Adrenal gland (tissue), 12 donors: ENCODE results near the gene LIM2. TPM values are rescaled to one million over a fixed set of nuclear protein-coding genes. Genes with fewer than 3 reads are reported as not detected.

Experiments used
- DNase-seq, 7 donors: peaks; one replicate each; pipeline ENCODE4 v3.0.0-alpha.2; 2019 to 2020
- H3K27ac ChIP-seq, 5 donors: fragments of 200-600 bp; sonication (generic) in 4 of 5; 1 replicate in 3 of 5; 2 replicates in 2 of 5; pipeline versions ENCODE4 v1.5.1 to v1.8.0; 2016 to 2020; ENCODE audit warnings: mild to moderate bottlenecking in 1 of 5
- H3K27me3 ChIP-seq: fragments of 200-600 bp; 2 replicates; pipeline ENCODE4 v1.8.0; 2021
- H3K36me3 ChIP-seq, 2 donors: fragments of 200-600 bp; replicated peaks in 1 of 2; 1 replicate in 1 of 2; 2 replicates in 1 of 2; pipeline versions ENCODE4 v1.5.1 to v1.8.0; 2018 to 2022
- H3K4me1 ChIP-seq, 2 donors: fragments of 200-600 bp; replicated peaks in 1 of 2; 1 replicate in 1 of 2; 2 replicates in 1 of 2; pipeline versions ENCODE4 v1.5.1 to v1.8.0; 2018 to 2021
- H3K4me3 ChIP-seq, 4 donors: fragments of 200-600 bp; sonication (generic) in 3 of 4; one replicate each; pipeline ENCODE4 v1.5.1; 2016 to 2018
- H3K9me3 ChIP-seq, 3 donors: fragments of 200-600 bp; sonication (generic) in 1 of 3; replicated peaks in 1 of 3; 1 replicate in 2 of 3; 2 replicates in 1 of 3; pipeline versions ENCODE4 v1.5.1 to v1.8.0; 2016 to 2021
- POLR2A ChIP-seq, 2 donors: fragments of 450-650 bp; IDR thresholded peaks; one replicate each; pipeline ENCODE4 v1.6.1; 2017; ENCODE audit warnings: antibody characterized with exemption in 2 of 2, mild to moderate bottlenecking in 2 of 2, moderate library complexity in 1 of 2
- WGBS, 4 donors: extraction: QIAGEN DNeasy Blood & Tissue Kit in 2 of 4; methylation state at CpG; one replicate each; pipeline versions ENCODE4 v1.1.5 to v1.1.7; 2013 to 2017; 5-methylcytosine and 5-hydroxymethylcytosine counted together
- intact Hi-C, 2 donors: fragments of 100-400 bp; cut with DNase I; formaldehyde crosslinking; loops; one replicate each; pipeline versions ENCODE4 v1.14.1 to v1.15.0; 2022 to 2023
- polyA plus RNA-seq, 3 donors: library from polyadenylated mRNA; stranded (reverse); fragments of 200-250 nt in 2 of 3; fragments of 350-450 nt in 1 of 3; fragmentation: Illumina TruSeq in 1 of 3; extraction: RNeasy Lipid Tissue Mini Kit (QIAGEN cat#74804) in 1 of 3; gene quantifications; one replicate each; pipeline ENCODE4 v1.2.3, GENCODE V29; 2013 to 2014
- total RNA-seq, 9 donors: library from RNA; depleted of rRNA in 4 of 9; stranded (reverse); fragments of >200 nt in 4 of 9; fragments of 120-200 nt in 1 of 9; fragmentation: NEBNext Ultra II Directional in 1 of 9; extraction: Animal tissue kit (Norgen Biotek cat#: 25700) in 1 of 9; gene quantifications; one replicate each; pipeline versions ENCODE4 v1.1.0 to v1.2.4, GENCODE V29; 2013 to 2023
- TF ChIP-seq, protein P1 (sequence below), 6 experiments: fragments of 450-650 bp in 4 of 6; fragments of 200-600 bp in 2 of 6; sonication (generic) in 1 of 6; IDR thresholded peaks; 1 replicate in 5 of 6; 2 replicates in 1 of 6; pipeline versions ENCODE4 v1.5.1 to v1.8.0; 2016 to 2021; ENCODE audit warnings: antibody characterized with exemption in 6 of 6, mild to moderate bottlenecking in 2 of 6, moderate library complexity in 1 of 6
- donor health status: healthy with polysubstance abuse.
- donor health status: Bipolar disorder and iron deficiency.
- donor health status: DM: yes; HTN: yes; CAD: no.
- donor health status: DM: no; HTN: no; CAD: no.
- donor health status: DM: no; HTN: no; CAD: no.
- donor health status: DM: yes; HTN: yes; CAD: no.

The LIM2 gene
- total and polyA plus RNA-seq, 12 donors, result not detected

DNA sequence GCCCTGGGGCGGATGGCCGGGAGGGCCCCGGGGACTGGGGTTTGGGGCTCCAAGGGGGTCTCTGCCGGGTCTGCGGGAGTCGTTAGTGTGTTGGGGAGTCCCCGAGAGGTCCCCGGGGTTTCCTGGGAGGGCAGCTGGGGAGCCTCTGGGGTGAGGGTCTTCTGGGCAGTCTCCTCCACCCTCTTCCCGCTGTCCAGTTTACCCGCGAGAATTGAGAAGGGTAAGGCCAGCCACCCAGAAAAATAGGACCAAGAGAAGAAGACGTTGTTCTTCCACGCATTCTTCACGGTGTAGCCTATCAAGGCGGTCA lies 20.6 kb downstream of the LIM2 start:
- Histone ChIP-seq H3K4me1 (peaks cover 16 to 37% of the 10 kb centered on the region in 2 donors), H3K27ac (peak overlapping the region; percentile 42 to 97 (median 95)), H3K27me3 (no peaks in the 10 kb centered on the region), H3K4me3 (peak overlapping the region; percentile 3 to 78 (median 64)), H3K9me3 (no peaks in the 10 kb centered on the region), H3K36me3 (no peaks in the 10 kb centered on the region)
- no peak for DNase-seq
- intact Hi-C loops, result no loop called here
- 0 to 1% (median 0%) methylated on average over 3 to 15 of the region's 15 CpGs for WGBS, 4 donors
- TF ChIP-seq POLR2A (IDR thresholded peaks at IDR 0.05), result peak; percentile 66 to 97
- TF ChIP-seq, protein P1, sequence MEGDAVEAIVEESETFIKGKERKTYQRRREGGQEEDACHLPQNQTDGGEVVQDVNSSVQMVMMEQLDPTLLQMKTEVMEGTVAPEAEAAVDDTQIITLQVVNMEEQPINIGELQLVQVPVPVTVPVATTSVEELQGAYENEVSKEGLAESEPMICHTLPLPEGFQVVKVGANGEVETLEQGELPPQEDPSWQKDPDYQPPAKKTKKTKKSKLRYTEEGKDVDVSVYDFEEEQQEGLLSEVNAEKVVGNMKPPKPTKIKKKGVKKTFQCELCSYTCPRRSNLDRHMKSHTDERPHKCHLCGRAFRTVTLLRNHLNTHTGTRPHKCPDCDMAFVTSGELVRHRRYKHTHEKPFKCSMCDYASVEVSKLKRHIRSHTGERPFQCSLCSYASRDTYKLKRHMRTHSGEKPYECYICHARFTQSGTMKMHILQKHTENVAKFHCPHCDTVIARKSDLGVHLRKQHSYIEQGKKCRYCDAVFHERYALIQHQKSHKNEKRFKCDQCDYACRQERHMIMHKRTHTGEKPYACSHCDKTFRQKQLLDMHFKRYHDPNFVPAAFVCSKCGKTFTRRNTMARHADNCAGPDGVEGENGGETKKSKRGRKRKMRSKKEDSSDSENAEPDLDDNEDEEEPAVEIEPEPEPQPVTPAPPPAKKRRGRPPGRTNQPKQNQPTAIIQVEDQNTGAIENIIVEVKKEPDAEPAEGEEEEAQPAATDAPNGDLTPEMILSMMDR (IDR thresholded peaks at IDR 0.05), result no peak

DNA sequence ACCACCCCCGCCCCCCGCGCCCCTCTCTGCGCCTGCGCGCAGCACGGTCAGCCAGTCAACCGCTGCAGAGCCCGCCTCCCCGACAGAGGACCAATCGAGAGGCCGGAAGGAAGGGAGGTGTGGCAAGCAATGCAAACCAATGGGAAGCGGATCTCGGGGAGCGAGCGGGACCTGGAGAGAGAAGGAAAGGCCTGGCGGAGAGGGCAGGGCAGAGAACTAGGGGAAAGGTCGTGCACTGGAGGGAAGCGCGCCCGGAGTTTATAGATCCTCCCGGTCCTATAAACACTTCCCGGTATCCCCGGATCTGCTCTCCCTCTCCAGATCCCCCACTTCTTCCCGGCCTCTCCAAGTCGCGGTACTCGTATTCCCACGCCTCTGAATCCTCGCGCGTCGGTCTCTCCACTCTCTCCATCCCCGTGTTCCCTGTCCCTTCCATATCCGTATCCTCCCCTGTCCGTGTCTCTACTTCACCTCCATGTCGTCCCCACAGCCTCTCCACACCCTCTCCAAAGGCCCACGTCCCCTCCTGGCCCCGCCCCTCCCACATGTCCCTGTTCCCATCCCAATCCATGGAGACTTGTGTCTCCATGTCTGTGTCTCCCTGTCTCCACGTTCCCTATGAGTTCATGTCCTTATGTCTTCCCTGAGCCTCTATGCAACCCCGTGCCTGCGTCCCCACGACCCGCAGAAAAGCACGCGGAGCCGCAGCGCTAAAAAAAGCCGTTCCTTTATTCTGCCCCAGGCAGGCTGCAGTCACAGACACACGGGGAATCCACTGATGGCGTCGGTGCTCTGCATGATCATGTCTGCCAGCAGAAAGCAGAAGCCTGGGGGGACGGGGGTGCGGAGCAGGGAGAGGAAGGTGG lies 21.2 kb downstream of the LIM2 start:
- peak; percentile 98 to 100 (median 99) for DNase-seq
- intact Hi-C loops, result no loop called here
- H3K36me3 ChIP-seq, result no peaks in the 10 kb centered on the region
- H3K9me3 ChIP-seq, result no peaks in the 10 kb centered on the region
- H3K4me1 ChIP-seq, result peaks cover 16 to 38% of the 10 kb centered on the region in 2 donors
- TF ChIP-seq, protein P1 (IDR thresholded peaks at IDR 0.05), result no peak
- TF ChIP-seq POLR2A (IDR thresholded peaks at IDR 0.05), result peak in 1 of 2 donors; percentile 97
- WGBS, 4 donors, result 0 to 1% (median 0%) methylated on average over 49 to 54 of the region's 54 CpGs
- H3K4me3 ChIP-seq, result peak overlapping the region; percentile 3 to 78 (median 64)
- H3K27ac ChIP-seq, result peak overlapping the region; percentile 42 to 97 (median 95)
- H3K27me3 ChIP-seq, result no peaks in the 10 kb centered on the region

DNA sequence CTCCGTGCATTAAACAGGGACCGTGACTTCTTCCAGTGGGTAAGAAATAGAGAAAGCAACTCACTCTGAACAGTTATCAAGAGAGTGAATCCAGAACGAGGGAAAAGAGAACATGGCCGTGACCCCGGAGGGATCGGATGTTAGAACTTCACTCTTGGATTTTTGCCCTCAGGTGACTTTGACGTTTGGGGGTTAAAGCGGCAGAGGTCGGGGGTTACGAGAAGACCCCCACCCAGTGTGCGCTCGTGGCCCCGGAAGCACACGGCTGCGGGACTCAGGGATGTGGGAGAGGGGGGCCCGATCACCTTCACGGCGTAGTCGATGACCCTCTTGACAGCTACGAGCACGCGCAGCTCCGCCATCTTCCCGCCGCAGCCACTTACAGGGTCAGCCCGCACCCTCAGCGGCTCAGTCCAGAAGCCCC lies 21.8 kb downstream of the LIM2 start, which contains the start of gene ETFB:
Gene ETFB (minus strand): TSS at position 424 of the 424 bp plus-strand sequence. CDS start 62 bp downstream, at position 362.
- H3K27me3 ChIP-seq, result no peaks in the 10 kb centered on the region
- no peaks in the 10 kb centered on the region for H3K36me3 ChIP-seq
- 0 to 1% (median 0%) methylated on average over 15 to 27 of the region's 27 CpGs for WGBS, 4 donors
- intact Hi-C loops, result no loop called here
- H3K9me3 ChIP-seq, result no peaks in the 10 kb centered on the region
- H3K4me3 ChIP-seq, result peak within 1 kb of the TSS; percentile 3 to 78 (median 64)
- H3K4me1 ChIP-seq, result peaks cover 16 to 43% of the 10 kb centered on the region in 2 donors
- no peak for TF ChIP-seq POLR2A (IDR thresholded peaks at IDR 0.05)
- TF ChIP-seq, protein P1 (IDR thresholded peaks at IDR 0.05), result peak in 1 of 6 experiments; percentile 5
- peak in 1 of 7 donors; percentile 62 for DNase-seq
- H3K27ac ChIP-seq, result peak within 1 kb of the TSS; percentile 42 to 97 (median 95)

DNA sequence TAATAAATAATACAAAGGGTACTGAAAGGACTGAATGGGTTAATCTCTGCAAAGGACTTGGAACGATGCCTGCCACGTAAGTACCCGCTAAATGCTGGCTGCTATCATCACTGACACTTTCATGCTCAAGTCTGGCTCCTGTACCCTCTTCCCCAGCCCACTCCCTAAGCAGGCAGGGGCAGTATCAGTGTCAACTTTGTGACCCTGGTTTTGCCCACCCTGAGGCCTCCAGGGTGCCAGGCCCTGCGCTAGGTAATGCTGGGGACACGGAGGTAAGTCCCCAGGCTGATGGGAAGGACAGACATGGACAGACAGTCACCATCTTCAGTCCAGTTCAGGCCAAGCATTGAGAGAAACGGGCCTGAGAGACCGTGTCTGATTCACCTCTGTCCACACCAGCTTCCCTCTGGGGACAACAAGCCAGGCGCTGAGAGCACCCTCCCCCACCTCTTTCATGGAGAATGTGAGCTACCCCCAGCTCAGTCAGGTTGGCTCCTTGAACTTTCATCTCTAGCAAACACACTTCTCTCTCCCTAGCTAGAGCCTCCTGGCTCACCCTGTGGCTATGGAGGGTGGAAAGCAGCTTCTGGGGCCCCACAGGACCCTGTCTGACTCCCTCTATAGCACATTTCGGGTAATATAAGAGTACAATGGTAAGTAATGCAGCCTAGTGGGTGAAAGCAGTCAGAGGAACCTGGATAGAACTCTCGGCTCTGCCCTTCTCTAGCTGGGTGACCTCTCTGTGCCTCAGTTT lies 22.4 kb downstream of the LIM2 start:
- intact Hi-C loops, result no loop called here
- WGBS, 4 donors, result 9 to 16% (median 12%) methylated on average over 8 to 10 of the region's 10 CpGs
- Histone ChIP-seq H3K4me1 (peaks cover 16 to 46% of the 10 kb centered on the region in 2 donors), H3K27ac (peak overlapping the region; percentile 41 to 97 (median 95)), H3K36me3 (no peaks in the 10 kb centered on the region), H3K27me3 (no peaks in the 10 kb centered on the region), H3K4me3 (peak overlapping the region in 3 of 4 donors; percentile 26 to 78 (median 51)), H3K9me3 (no peaks in the 10 kb centered on the region)
- TF ChIP-seq, protein P1 (IDR thresholded peaks at IDR 0.05), result peak in 1 of 6 experiments; percentile 5
- peak in 1 of 2 donors; percentile 50 for TF ChIP-seq POLR2A (IDR thresholded peaks at IDR 0.05)
- DNase-seq, result peak in 6 of 7 donors; percentile 56 to 77 (median 68)
